ENCODE measurements around the gene CITED4. TPM values are rescaled to one million over a fixed set of nuclear protein-coding genes. Genes with fewer than 3 reads are reported as not detected.

CITED4 gene
- total and polyA plus RNA-seq, 2 donors (not counting 3 experiments of a cell fraction or from before 2014, with no cell fraction given), result 3.8 to 11.3 TPM

GRCh38 chr1:40820911-40821693 is 41.1 kb downstream of the CITED4 start:
- DNase-seq (ENCODE audit: low read depth, low spot score), result no peak
- no peaks in the 10 kb centered on the region for H3K9me3 ChIP-seq (replicated peaks; ENCODE audit: control insufficient read depth, insufficient read depth, low read length)
- no peak for FAIRE-seq
- no peak for TF ChIP-seq POLR2A (IDR thresholded peaks at IDR 0.05; ENCODE audit: low read depth, low read length)
- no peak for TF ChIP-seq MYC (IDR thresholded peaks at IDR 0.05; ENCODE audit: low read depth, low read length)
- TF ChIP-seq JUN (IDR thresholded peaks at IDR 0.05; ENCODE audit: borderline replicate concordance, insufficient read depth, insufficient read length, low read depth), result no peak
- no peak for TF ChIP-seq GATA2 (IDR thresholded peaks at IDR 0.05; ENCODE audit: insufficient read depth, insufficient read length, low read depth, low read length)
- TF ChIP-seq CTCF (IDR thresholded peaks at IDR 0.05; ENCODE audit: extremely low read depth in 1 of 2, insufficient read depth in 1 of 2, low read depth in 1 of 2, low read length in 2 of 2), result no peak
- no peak for TF ChIP-seq EZH2 (IDR thresholded peaks at IDR 0.05; ENCODE audit: borderline replicate concordance, low read depth, low read length, severe bottlenecking)
- TF ChIP-seq FOS (IDR thresholded peaks at IDR 0.05; ENCODE audit: borderline replicate concordance, insufficient read depth, low read length), result no peak
- TF ChIP-seq POLR2AphosphoS5 (IDR thresholded peaks at IDR 0.05; ENCODE audit: insufficient read depth, low read depth, low read length), result no peak
- TF ChIP-seq MAX (IDR thresholded peaks at IDR 0.05; ENCODE audit: insufficient read depth, insufficient read length), result no peak
- H3K4me1 ChIP-seq (ENCODE audit: control insufficient read depth, extremely low read depth, insufficient read depth, low read length), result peaks cover 2% of the 10 kb centered on the region
- no peak overlapping the region for H2AFZ ChIP-seq (ENCODE audit: low read depth, low read length)
- H3K9ac ChIP-seq (replicated peaks; ENCODE audit: extremely low read depth, insufficient read depth, low read length), result no peak overlapping the region
- no TSS peak for BruUV-seq (replicated peaks)
- intact Hi-C loops (cut with micrococcal nuclease) (no loop called here), dilution Hi-C loops (cut with MboI; ENCODE audit: extremely low pct_ligation_motif_present, low sequenced_read_pairs) (no loop called here)
- peaks cover 0 to 10% of the 10 kb centered on the region in 2 experiments for H3K27me3 ChIP-seq (ENCODE audit: control insufficient read depth in 2 of 2, insufficient read depth in 2 of 2, low read length in 2 of 2)
- H4K20me1 ChIP-seq (replicated peaks; ENCODE audit: control insufficient read depth, extremely low read depth, insufficient read depth, low read length), result no peaks in the 10 kb centered on the region
- no peaks in the 10 kb centered on the region for H3K79me2 ChIP-seq (ENCODE audit: control insufficient read depth, insufficient read depth, low read length)
- H3K27ac ChIP-seq (ENCODE audit: insufficient read depth, low read depth, low read length), result no peak overlapping the region
- H3K4me2 ChIP-seq (ENCODE audit: insufficient read depth, low read length), result no peak overlapping the region
- ChIA-PET POLR2A (no interaction called here), CTCF (interaction anchor here (0.6 to 1.9 kb wide), 4 partner anchors 13 to 129 kb away, joined by 3 to 9 read pairs (median 4); no protein-coding TSS in a partner anchor)
- H3K4me3 ChIP-seq (replicated peaks in 1 of 3; ENCODE audit: insufficient read depth in 1 of 3, low read depth in 1 of 3, low read length in 3 of 3), result no peak overlapping the region
- H3K36me3 ChIP-seq (ENCODE audit: control insufficient read depth in 2 of 2, extremely low read depth in 1 of 2, insufficient read depth in 2 of 2, low read length in 2 of 2), result no peaks in the 10 kb centered on the region
- H3K9me1 ChIP-seq (replicated peaks; ENCODE audit: control insufficient read depth, extremely low read depth, insufficient read depth, low read length), result no peaks in the 10 kb centered on the region
